ENCODE data around the gene UGP2.

GRCh38 chr2:63893163-63893562, 51.5 kb downstream of the UGP2 start:
- no peak for TF ChIP-seq CTCF (IDR thresholded peaks at IDR 0.05)
- no peak for TF ChIP-seq POLR2A (IDR thresholded peaks at IDR 0.05)

Data from suprapubic skin (tissue), 3 donors.